Hindlimb muscle (tissue), 1 donor: ENCODE results near the gene C11orf71. TPM values are rescaled to one million over a fixed set of nuclear protein-coding genes. Genes with fewer than 3 reads are reported as not detected.
A peak's percentile ranks its signal among the peaks of the same experiment; 100 is the strongest.

Source experiments
- DNase-seq: peaks from one replicate; pipeline ENCODE4 v3.0.0-alpha.2; 2013
- polyA plus RNA-seq: library from polyadenylated mRNA; unstranded; fragments of 120-200 nt; gene quantifications from one replicate; pipeline ENCODE4 v1.2.1, GENCODE V29; 2013; ENCODE audit not compliant: insufficient read length

The C11orf71 gene
- polyA plus RNA-seq, 1 donor: 9.5 TPM

DNA sequence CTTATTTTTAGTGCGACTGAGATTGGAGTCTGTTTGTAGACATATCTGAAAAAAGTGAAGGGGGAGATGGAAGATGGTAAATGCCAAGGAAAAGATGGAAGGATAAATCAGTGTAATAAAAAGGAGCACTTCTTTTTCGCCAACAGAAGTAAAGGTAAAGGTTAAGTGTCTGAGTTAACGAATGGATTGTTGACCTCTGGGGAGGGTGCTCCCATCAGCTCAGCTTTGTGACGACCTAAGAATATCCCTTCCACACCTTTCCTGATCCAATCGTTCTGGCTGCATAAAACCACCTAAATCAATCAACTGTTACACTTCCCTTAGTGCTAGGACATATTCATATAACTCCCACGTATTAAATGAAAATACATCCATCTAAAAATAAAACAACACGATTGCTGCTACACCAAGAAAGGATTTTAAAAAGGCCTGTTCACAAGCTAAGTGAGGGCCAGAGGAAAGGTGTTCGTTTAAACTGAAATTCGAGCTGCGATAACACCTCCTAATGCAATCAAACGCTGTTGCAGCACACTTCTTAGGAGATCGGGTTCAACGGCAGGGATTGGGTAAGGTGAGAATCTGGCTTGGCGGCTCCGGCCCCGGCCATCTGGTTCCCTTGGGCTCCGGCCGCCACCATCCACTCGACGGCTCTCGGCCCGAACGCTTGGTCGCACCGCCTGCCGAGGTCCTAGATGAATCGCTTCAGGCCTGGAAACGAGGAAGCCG is 658 bp downstream of the C11orf71 start:
- no peak for DNase-seq

- no peak for DNase-seq
Measured at GRCh38 chr11:114398303-114398920, 1.9 kb downstream of the C11orf71 start.

DNA sequence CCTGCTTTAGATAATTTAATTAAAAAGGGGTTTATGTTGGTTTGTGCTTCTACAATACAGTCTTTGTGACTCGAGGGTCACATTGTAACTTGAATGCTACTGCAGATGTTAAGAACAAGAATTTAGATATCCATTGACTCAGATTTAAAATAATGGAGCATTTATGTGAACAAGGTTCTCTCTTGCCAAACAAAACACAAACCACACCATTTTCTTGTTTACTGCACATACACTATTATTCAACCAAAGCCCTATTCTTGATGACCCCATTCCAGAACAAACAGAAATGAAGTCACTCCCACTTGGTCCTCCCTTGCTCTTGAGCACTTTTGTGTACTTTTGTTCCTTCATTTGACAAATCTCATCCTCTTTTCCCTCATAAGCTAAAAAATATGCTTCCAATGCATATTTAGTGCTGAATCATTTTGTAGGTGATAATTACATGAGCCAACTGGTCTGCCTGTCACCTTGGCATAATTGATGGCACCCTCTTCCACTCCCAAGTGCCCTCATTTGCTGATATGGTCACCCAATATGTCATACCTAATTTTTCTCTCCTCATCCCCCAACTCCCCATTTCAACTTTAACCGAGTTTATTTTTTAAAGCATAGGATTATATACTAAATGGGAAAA is 2.8 kb downstream of the C11orf71 start:
- no peak for DNase-seq

- no peak for DNase-seq
Measured at GRCh38 chr11:114396916-114397315, 3.4 kb downstream of the C11orf71 start.

DNA sequence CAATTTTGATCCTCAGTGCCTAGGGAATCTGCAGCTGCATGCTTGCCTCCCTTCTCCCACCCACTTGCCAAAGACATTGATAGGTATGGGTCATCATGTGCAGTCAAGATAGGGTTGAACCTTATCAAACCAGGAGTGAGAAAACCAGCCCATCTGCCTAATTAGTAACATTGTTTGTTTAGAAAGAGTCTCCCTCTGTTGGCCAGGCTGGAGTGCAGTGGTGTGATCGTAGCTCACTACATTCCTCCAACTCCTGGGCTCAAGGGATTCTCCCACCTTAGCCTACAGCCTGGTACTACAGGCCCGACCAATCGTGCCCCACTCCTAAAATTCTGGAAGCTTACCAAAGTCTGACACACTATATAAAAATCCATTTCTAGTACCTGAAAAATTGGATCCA is 4.6 kb downstream of the C11orf71 start:
- DNase-seq: no peak

DNA sequence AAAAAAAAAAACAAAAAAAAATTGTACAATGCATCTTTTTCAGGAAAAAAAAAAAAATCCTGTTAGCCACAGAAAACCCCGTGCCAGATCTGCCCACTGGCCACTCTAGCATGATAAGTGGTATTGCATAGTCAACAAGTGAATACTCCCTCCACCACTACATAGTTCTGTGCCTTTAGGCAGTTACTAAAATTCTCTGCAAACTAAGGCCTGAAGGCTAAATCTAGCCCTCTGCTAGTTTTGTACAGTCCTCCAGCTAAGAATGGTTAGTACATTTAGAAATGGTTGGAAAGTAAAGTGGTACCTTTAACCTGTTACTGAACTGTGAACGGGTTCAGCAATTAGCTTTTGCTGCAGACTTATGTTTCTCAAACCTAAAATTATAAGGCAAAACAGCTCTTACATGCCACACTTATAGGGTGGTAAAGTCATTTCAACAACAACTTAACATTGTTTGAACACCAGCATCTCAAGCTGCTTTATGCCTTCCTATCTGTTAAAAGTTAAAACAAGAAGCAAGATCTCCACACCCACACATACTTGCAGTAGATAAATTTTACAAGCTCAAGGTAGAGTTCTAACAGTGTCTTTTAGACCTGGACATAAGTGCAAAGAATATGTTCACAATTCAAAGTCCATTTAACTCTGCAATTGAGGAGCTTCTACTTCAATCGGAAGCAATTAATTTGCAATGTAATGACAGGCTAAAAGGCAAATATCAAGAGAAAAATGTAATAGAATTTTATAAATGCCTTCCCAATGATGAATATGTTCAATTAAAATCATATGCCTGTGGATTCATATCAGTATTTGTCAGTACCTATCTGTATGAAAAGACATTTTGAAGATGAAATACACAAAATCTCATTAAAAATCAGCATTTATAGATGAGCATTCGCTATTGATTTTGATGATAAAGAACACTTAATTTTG is 7.3 kb downstream of the C11orf71 start:
- DNase-seq: no peak

DNA sequence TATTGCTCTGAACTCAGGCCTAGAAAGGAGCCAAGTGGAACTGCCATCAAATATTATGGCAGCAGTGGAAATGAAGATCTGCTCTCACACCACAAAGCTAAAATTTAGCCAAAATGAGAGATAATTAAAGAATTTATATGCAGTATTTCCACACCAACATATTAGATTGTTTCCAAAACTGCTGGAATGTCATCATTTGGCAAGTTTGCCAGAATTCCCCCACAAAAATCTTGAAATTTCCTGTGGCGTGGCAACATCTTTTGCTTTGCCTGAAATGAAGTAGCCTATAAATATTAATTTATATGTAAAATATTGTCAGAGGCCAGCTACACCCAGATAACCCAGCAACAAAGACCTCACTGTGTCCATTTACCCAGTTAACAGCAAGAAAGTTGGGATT is 13.8 kb downstream of the C11orf71 start:
- no peak for DNase-seq

GRCh38 chr11:114386131-114386530 is 14.2 kb downstream of the C11orf71 start:
- DNase-seq: no peak

GRCh38 chr11:114384487-114384886 is 15.8 kb downstream of the C11orf71 start:
- no peak for DNase-seq

DNA sequence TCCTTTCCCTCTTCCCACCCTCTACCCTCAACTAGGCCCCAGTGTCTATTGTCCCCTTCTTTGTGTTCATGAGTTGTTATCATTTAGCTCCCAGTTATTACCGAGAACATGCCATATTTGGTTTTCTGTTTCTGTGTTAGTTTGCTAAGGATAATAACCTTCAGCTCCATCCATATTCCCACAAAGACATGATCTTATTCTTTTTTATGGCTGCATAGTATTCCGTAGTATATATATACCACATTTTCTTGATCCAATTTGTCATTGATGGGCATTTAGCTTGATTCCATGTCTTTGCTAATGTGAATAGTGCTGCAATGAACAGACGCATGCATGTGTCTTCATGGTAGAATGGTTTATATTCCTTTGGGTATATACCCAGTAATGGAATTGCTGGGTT is 17.8 kb downstream of the C11orf71 start:
- DNase-seq: no peak

GRCh38 chr11:114379394-114380069 is 20.8 kb downstream of the C11orf71 start:
- no peak for DNase-seq

- DNase-seq: no peak
Measured at GRCh38 chr11:114377612-114378267, 22.6 kb downstream of the C11orf71 start.

DNA sequence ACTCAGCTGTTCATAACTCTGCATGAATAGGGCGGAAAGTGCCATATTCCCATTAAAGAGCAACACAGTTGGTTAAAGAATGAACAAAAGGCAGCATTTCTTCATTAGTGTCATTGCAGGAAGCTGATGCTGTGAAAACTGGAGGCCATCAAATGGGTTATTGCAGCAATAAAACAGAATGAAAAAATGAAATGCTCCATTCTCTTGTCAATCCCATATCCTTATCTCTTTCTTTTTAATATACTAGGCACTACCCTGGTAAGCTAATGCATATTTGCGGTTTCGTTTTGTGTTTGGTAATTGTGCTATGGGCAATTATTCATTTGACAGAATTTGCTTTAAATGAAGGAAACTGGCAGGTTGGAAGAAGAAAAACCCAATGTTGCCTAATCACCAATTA is 25.3 kb downstream of the C11orf71 start:
- no peak for DNase-seq

DNA sequence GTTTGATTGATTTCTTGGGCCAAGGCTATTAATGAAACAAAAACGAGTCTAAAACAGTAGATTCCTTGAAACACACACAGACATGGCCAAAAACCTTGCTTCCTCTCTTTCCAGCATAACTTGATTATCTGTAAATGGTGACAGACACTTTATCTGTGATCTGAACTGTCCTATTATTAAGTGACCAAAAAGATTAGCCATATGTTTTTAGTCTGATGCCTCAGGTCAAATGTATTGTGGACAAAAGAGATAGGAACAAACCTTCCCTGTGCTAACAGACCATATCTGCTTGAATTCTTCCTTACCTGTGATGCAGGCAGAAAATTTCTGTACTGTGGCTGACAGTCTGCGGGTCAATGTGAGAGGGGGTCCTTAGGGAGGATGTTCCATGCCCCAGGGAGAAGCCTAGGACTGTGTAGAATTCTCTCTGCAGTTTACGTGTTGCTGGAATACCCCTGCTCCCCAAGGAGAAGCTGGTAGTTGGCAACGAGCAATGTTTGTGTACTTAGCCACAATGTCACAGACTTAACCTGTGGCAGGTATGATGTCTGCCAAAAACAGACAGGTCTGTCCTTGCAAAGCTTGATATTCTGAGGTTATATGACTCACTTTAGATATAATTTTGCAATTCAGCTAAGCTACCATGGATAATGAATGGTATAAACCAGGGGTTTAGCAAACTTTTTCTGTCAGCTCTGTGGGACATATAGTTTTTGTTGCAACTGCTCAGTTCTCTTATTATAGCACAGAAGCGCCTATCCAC is 31.2 kb downstream of the C11orf71 start:
- DNase-seq: no peak

GRCh38 chr11:114367244-114367957 is 32.9 kb downstream of the C11orf71 start:
- no peak for DNase-seq

- DNase-seq: peak; percentile 5
Measured at GRCh38 chr11:114366331-114367243, 33.7 kb downstream of the C11orf71 start.

GRCh38 chr11:114362958-114363357 is 37.4 kb downstream of the C11orf71 start:
- DNase-seq: no peak

- no peak for DNase-seq
Measured at GRCh38 chr11:114362326-114362725, 38.0 kb downstream of the C11orf71 start.

DNA sequence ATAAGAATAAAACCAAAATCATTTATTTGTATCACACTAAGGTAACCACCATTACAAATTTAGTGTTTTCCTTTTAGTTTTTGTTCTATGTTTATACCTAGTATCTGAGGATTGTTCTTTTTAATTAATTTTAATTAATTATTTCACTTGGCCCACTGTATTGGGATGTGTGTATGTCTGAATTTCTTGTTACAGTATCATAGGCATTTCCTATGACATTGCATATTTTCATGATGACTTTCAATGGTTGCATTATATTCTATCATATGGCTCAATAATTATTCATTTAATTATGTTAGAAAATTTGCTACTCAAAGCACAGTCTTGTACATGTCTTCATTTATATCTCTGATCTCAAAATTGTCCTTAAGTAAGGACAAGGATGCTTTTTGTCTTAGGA is 41.0 kb downstream of the C11orf71 start:
- DNase-seq: no peak
